Lung (tissue), 13 donors: ENCODE data around the gene RGS7. TPM values are rescaled to one million over a fixed set of nuclear protein-coding genes. Genes with fewer than 3 reads are reported as not detected.

ENCODE experiments used
- ATAC-seq: fragments of 200-7000 bp; cut with Tn5 transposase; one replicate; pipeline ENCODE4 v1.9.1; 2020; ENCODE audit warnings: moderate number of reproducible peaks; ENCODE audit not compliant: insufficient read depth, low FRiP score
- DNase-seq, 3 donors: peaks; one replicate each; pipeline ENCODE4 v3.0.0-alpha.2; 2013 to 2017
- H3K27ac ChIP-seq, 2 donors: one replicate each; pipeline ENCODE4 v1.5.1; 2013; ENCODE audit warnings: mild to moderate bottlenecking in 2 of 2, moderate library complexity in 2 of 2, control low read depth in 1 of 2, inconsistent platforms in 1 of 2, low read depth in 1 of 2, low read length in 1 of 2
- H3K27me3 ChIP-seq, 3 donors: one replicate each; pipeline ENCODE4 v1.5.1; 2013; ENCODE audit warnings: low read length in 2 of 3; ENCODE audit not compliant: control insufficient read depth in 3 of 3, insufficient read depth in 3 of 3
- H3K36me3 ChIP-seq, 4 donors: one replicate each; pipeline ENCODE4 v1.5.1; 2013; ENCODE audit warnings: low read length in 4 of 4, mild to moderate bottlenecking in 1 of 4, moderate library complexity in 1 of 4; ENCODE audit not compliant: control insufficient read depth in 4 of 4, insufficient read depth in 4 of 4
- H3K4me1 ChIP-seq, 5 donors: one replicate each; pipeline ENCODE4 v1.5.1; 2013; ENCODE audit warnings: low read length in 5 of 5, mild to moderate bottlenecking in 2 of 5, moderate library complexity in 1 of 5; ENCODE audit not compliant: control insufficient read depth in 5 of 5, insufficient read depth in 5 of 5
- H3K4me3 ChIP-seq: one replicate; pipeline ENCODE4 v1.5.1; 2013; ENCODE audit warnings: mild to moderate bottlenecking, control low read depth, moderate library complexity
- H3K9ac ChIP-seq, 2 donors: one replicate each; pipeline ENCODE4 v1.5.1; 2013; ENCODE audit warnings: low read length in 2 of 2, control low read depth in 1 of 2; ENCODE audit not compliant: insufficient read depth in 1 of 2
- H3K9me3 ChIP-seq, 4 donors: one replicate each; pipeline ENCODE4 v1.5.1; 2013; ENCODE audit warnings: low read length in 3 of 4, mild to moderate bottlenecking in 1 of 4, moderate library complexity in 1 of 4; ENCODE audit not compliant: control insufficient read depth in 4 of 4, insufficient read depth in 3 of 4
- WGBS, 2 donors: extraction: QIAGEN DNeasy Blood & Tissue Kit; methylation state at CpG; one replicate each; pipeline ENCODE4 v1.1.7; 2013; 5-methylcytosine and 5-hydroxymethylcytosine counted together
- polyA plus RNA-seq, 2 donors: library from polyadenylated mRNA; stranded (reverse); fragments of 200-250 nt; gene quantifications; one replicate each; pipeline ENCODE4 v1.2.1, GENCODE V29; 2013
- small RNA-seq: library from RNA; depleted of rRNA; stranded (forward); fragments of <200 nt; gene quantifications from one replicate; pipeline ENCODE3, GENCODE V24; 2014; ENCODE audit warnings: low replicate concordance
- total RNA-seq, 2 donors: library from RNA; depleted of rRNA in 1 of 2; stranded (reverse); fragments of >200 nt in 1 of 2; gene quantifications; one replicate each; pipeline ENCODE4 v1.2.1, GENCODE V29; 2014 to 2021
- TF ChIP-seq, protein P1 (sequence below): IDR thresholded peaks from 2 replicates; pipeline ENCODE4 v1.5.1; 2012; ENCODE audit warnings: mild to moderate bottlenecking; ENCODE audit errors: control extremely low read depth, extremely low read depth
- donor health status: control.
- donor health status: control.
- donor health status: Bipolar disorder and iron deficiency.
- donor health status: healthy.
- donor health status: DM: yes; HTN: yes; CAD: no.

The RGS7 gene
- total and polyA plus RNA-seq, 4 donors = 0.06 to 0.25 (median 0.08) TPM; not detected in 1

DNA sequence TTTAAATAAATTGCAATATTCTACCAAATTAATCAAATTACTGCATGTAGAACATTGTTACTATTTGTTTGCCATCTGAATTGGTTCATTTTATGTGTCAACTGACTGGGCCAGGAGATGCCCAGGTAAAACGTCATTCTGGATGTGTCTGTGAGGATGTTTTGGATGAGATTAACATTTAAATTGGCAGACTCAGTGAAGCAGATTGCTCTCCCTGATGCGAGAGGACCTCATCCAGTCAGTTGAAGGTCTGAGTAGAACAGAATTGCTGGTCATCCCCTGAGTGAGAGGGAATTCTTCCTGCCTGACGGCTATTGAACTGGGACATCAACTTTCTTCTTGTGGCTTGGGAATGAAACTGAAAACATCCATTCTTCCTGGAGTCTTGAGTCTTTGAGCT lies 623.0 kb downstream of the RGS7 start:
- DNase-seq (no peak), ATAC-seq (no peak)
- Histone ChIP-seq H3K27ac (no peak overlapping the region), H3K4me1 (no peaks in the 10 kb centered on the region), H3K9me3 (no peaks in the 10 kb centered on the region), H3K36me3 (no peaks in the 10 kb centered on the region), H3K4me3 (no peak overlapping the region), H3K9ac (no peak overlapping the region), H3K27me3 (no peaks in the 10 kb centered on the region)
- WGBS, 2 donors = 77 to 79% methylated on average over 3 of the region's 3 CpGs
- TF ChIP-seq, protein P1, sequence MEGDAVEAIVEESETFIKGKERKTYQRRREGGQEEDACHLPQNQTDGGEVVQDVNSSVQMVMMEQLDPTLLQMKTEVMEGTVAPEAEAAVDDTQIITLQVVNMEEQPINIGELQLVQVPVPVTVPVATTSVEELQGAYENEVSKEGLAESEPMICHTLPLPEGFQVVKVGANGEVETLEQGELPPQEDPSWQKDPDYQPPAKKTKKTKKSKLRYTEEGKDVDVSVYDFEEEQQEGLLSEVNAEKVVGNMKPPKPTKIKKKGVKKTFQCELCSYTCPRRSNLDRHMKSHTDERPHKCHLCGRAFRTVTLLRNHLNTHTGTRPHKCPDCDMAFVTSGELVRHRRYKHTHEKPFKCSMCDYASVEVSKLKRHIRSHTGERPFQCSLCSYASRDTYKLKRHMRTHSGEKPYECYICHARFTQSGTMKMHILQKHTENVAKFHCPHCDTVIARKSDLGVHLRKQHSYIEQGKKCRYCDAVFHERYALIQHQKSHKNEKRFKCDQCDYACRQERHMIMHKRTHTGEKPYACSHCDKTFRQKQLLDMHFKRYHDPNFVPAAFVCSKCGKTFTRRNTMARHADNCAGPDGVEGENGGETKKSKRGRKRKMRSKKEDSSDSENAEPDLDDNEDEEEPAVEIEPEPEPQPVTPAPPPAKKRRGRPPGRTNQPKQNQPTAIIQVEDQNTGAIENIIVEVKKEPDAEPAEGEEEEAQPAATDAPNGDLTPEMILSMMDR = no peak

- Histone ChIP-seq H3K9me3 (no peaks in the 10 kb centered on the region), H3K36me3 (no peaks in the 10 kb centered on the region), H3K27ac (no peak overlapping the region), H3K9ac (no peak overlapping the region), H3K27me3 (no peaks in the 10 kb centered on the region), H3K4me1 (no peaks in the 10 kb centered on the region), H3K4me3 (no peak overlapping the region)
- ATAC-seq (no peak), DNase-seq (peak in 2 of 3 donors; percentile 48 to 64)
- 11 to 15% methylated on average over 5 of the region's 5 CpGs for WGBS, 2 donors
- TF ChIP-seq, protein P1 = no peak
These were observed 624.6 kb downstream of the RGS7 start for GRCh38 chr1:240732390-240732789.

Small RNA genes within 50 kb of the gene (small RNA-seq; reads per million reads assigned to genes)
- not detected for gene MIR3123

Other genes with a start within 250 kb of the RGS7 start
- gene FH, start 162.6 kb upstream of the RGS7 start, total RNA-seq = 10 to 100 TPM; 43.9 to 49.6 TPM
- 10 to 100 TPM; 41.3 to 42.9 TPM for gene FH, start 162.6 kb upstream of the RGS7 start, polyA plus RNA-seq
- 1 to 10 TPM; 2.2 to 6.1 TPM for gene KMO, start 175.2 kb upstream of the RGS7 start, total RNA-seq
- 1 to 10 TPM; 6.6 to 9.9 TPM for gene KMO, start 175.2 kb upstream of the RGS7 start, polyA plus RNA-seq